ENCODE data around the gene EDEM3. TPM values are rescaled to one million over a fixed set of nuclear protein-coding genes. Genes with fewer than 3 reads are reported as not detected.

The EDEM3 gene
- total RNA-seq, 3 donors from 2014 or later (not counting 1 experiment from before 2014, with no cell fraction given) = 8.9 to 15.4 (median 15.1) TPM

DNA sequence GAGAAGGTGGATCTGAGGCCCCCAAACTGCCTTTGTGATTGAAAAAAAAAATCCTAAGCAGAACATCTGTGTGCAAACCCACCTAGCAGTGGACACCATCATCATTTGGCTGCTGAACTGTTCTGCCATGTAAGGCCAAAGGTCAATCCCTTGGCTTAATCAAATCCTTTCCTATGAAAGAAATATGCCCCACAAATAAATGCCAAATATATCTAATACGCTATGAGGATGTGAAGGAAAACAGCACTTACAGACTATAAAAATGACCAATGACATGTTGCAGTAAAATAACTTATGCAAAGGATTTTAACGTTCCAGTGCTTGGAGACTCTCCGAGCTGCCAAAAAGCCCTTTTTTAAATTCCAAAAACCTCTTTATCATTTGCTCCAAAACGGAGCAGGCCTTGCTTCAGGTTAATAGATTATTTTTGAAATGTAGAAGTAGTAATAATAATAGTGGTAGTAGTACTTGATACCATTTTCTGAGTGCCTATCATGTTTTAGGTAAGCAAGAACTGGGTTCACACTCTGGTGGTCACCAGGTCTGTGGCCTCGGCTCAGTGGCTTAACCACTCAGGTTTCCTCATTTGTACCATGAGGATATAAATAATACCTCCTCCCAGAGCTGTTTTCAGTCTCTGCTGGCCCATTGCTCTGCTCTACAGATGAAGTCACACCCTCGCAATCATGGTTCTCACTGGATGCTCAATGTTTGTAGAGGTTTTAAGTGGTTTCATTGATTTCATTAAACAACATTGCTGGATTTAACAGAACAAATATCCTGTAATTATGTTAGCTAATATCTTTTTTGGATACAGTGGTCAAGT, 47.9 kb upstream of the EDEM3 start:
- Mint-ChIP-seq H3K27me3 (ENCODE audit: low read depth in 2 of 2) (no peaks in the 10 kb centered on the region), H3K9me3 (no peaks in the 10 kb centered on the region), H3K27ac (no peak overlapping the region), H3K36me3 (no peaks in the 10 kb centered on the region), H3K4me1 (peaks cover 6% of the 10 kb centered on the region in 2 donors), H3K4me3 (no peak overlapping the region)
- ATAC-seq = no peak
- no peaks in the 10 kb centered on the region for H3K27me3 ChIP-seq (ENCODE audit: control insufficient read depth, insufficient read depth, low read length)
- no peak for DNase-seq
- WGBS (ENCODE audit: insufficient coverage) = 88% methylated on average over 5 of the region's 6 CpGs
- H3K9me3 ChIP-seq (ENCODE audit: control insufficient read depth, insufficient read depth, low read length) = no peaks in the 10 kb centered on the region
- H3K4me1 ChIP-seq (ENCODE audit: control insufficient read depth, insufficient read depth, low read length) = peaks cover 7% of the 10 kb centered on the region
- H3K36me3 ChIP-seq (ENCODE audit: control insufficient read depth, insufficient read depth, low read length) = peaks cover 25% of the 10 kb centered on the region
- TF ChIP-seq, protein P1, sequence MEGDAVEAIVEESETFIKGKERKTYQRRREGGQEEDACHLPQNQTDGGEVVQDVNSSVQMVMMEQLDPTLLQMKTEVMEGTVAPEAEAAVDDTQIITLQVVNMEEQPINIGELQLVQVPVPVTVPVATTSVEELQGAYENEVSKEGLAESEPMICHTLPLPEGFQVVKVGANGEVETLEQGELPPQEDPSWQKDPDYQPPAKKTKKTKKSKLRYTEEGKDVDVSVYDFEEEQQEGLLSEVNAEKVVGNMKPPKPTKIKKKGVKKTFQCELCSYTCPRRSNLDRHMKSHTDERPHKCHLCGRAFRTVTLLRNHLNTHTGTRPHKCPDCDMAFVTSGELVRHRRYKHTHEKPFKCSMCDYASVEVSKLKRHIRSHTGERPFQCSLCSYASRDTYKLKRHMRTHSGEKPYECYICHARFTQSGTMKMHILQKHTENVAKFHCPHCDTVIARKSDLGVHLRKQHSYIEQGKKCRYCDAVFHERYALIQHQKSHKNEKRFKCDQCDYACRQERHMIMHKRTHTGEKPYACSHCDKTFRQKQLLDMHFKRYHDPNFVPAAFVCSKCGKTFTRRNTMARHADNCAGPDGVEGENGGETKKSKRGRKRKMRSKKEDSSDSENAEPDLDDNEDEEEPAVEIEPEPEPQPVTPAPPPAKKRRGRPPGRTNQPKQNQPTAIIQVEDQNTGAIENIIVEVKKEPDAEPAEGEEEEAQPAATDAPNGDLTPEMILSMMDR (IDR thresholded peaks at IDR 0.05) = no peak
- no peak overlapping the region for H3K4me3 ChIP-seq (ENCODE audit: low read length)
- H3K27ac ChIP-seq (ENCODE audit: low read length) = no peak overlapping the region
- intact Hi-C loops (cut with micrococcal nuclease) = no loop called here

DNA sequence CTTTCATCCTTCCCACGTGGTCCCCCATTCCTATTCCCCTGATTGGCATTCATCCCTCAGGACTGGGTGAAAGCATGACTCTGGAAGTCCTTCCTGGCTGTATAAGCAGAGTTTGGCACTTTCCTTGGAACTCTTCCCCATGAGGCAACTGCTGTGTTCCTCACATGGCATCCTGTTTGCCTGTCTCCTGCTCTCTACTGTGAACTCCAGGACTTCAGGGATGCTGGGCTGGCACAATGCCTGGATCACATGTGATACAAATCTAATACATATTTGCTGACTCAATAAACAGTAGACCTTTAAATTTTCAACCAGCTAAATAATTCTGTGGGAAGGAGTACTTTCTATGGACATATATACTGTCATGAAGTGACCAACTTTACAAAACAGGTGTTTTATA, 46.8 kb upstream of the EDEM3 start:
- no peak overlapping the region for H3K4me3 ChIP-seq (ENCODE audit: low read length)
- TF ChIP-seq, protein P1 (IDR thresholded peaks at IDR 0.05) = no peak
- H3K27ac ChIP-seq (ENCODE audit: low read length) = no peak overlapping the region
- whole genome bisulfite sequencing (ENCODE audit: insufficient coverage) = 93% methylated on average over 1 of the region's 1 CpG
- peaks cover 7% of the 10 kb centered on the region for H3K4me1 ChIP-seq (ENCODE audit: control insufficient read depth, insufficient read depth, low read length)
- no peaks in the 10 kb centered on the region for H3K36me3 Mint-ChIP-seq
- intact Hi-C loops (cut with micrococcal nuclease) = no loop called here
- H3K9me3 Mint-ChIP-seq = no peaks in the 10 kb centered on the region
- no peak overlapping the region for H3K4me3 Mint-ChIP-seq
- H3K27me3 Mint-ChIP-seq (ENCODE audit: low read depth in 2 of 2) = no peaks in the 10 kb centered on the region
- DNase-seq (no peak), ATAC-seq (no peak)
- no peaks in the 10 kb centered on the region for H3K27me3 ChIP-seq (ENCODE audit: control insufficient read depth, insufficient read depth, low read length)
- peaks cover 6% of the 10 kb centered on the region in 2 donors for H3K4me1 Mint-ChIP-seq
- no peak overlapping the region for H3K27ac Mint-ChIP-seq
- peaks cover 28% of the 10 kb centered on the region for H3K36me3 ChIP-seq (ENCODE audit: control insufficient read depth, insufficient read depth, low read length)
- H3K9me3 ChIP-seq (ENCODE audit: control insufficient read depth, insufficient read depth, low read length) = no peaks in the 10 kb centered on the region

DNA sequence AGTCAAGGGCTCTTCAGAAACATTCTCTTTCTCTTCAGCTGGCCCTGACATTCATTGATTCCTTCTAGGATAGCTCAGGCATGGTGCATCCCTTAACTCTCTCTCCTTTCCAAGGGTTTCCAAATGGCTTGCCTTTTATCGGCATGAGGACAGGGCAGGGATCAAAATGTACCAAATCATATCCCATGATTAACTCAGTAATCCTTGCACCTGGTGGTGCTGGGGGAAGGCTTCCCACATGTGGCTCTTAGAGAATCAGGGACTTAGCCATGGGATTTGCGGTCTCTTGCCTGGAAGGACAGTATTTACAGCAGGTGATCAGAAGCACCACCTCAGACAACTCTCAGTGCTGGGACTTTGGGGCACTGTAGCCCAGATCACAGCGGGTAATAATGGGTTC, 46.2 kb upstream of the EDEM3 start:
- Histone ChIP-seq H3K9me3 (ENCODE audit: control insufficient read depth, insufficient read depth, low read length) (no peaks in the 10 kb centered on the region), H3K4me3 (ENCODE audit: low read length) (no peak overlapping the region), H3K4me1 (ENCODE audit: control insufficient read depth, insufficient read depth, low read length) (peaks cover 3% of the 10 kb centered on the region), H3K27me3 (ENCODE audit: control insufficient read depth, insufficient read depth, low read length) (no peaks in the 10 kb centered on the region), H3K27ac (ENCODE audit: low read length) (no peak overlapping the region), H3K36me3 (ENCODE audit: control insufficient read depth, insufficient read depth, low read length) (peaks cover 28% of the 10 kb centered on the region)
- Mint-ChIP-seq H3K9me3 (no peaks in the 10 kb centered on the region), H3K36me3 (peaks cover 5% of the 10 kb centered on the region), H3K4me3 (no peak overlapping the region), H3K27ac (no peak overlapping the region), H3K27me3 (ENCODE audit: low read depth in 2 of 2) (no peaks in the 10 kb centered on the region), H3K4me1 (peaks cover 6% of the 10 kb centered on the region in 2 donors)
- DNase-seq = no peak
- no peak for ATAC-seq
- WGBS (ENCODE audit: insufficient coverage) = 100% methylated on average over 3 of the region's 3 CpGs
- intact Hi-C loops (cut with micrococcal nuclease) = no loop called here
- TF ChIP-seq, protein P1 (IDR thresholded peaks at IDR 0.05) = no peak

Data from natural killer cell (primary cell).